Liver (tissue), 3 donors: ENCODE results near the gene WDR49.

Source experiments
- ATF3 ChIP-seq: IDR thresholded peaks from 2 replicates; pipeline ENCODE4 v1.6.1; 2016; ENCODE audit warnings: antibody characterized with exemption
- CTCF ChIP-seq: fragments of 150-350 bp; IDR thresholded peaks from 2 replicates; pipeline ENCODE4 v1.5.1; 2017; ENCODE audit warnings: improper control_type of control experiment, low read depth, low read length; ENCODE audit not compliant: missing input control
- JUND ChIP-seq, 2 donors: IDR thresholded peaks; 2 replicates each; pipeline ENCODE4 v1.6.1; 2016; ENCODE audit warnings: antibody characterized with exemption in 2 of 2
- NR2F2 ChIP-seq: IDR thresholded peaks from 2 replicates; pipeline ENCODE4 v1.6.1; 2016; ENCODE audit warnings: antibody characterized with exemption
- SP1 ChIP-seq: IDR thresholded peaks from 2 replicates; pipeline ENCODE4 v1.6.1; 2018; ENCODE audit warnings: antibody characterized with exemption, mild to moderate bottlenecking
- TAF1 ChIP-seq: conservative IDR thresholded peaks from 2 replicates; pipeline ENCODE4 v1.6.1; 2016; ENCODE audit warnings: antibody characterized with exemption, mild to moderate bottlenecking
- YY1 ChIP-seq: IDR thresholded peaks from 2 replicates; pipeline ENCODE4 v1.6.1; 2016; ENCODE audit warnings: antibody characterized with exemption, mild to moderate bottlenecking
- donor health status: healthy.
- donor health status: healthy.

- TF ChIP-seq YY1 = no peak
- no peak for TF ChIP-seq CTCF
- TF ChIP-seq SP1 = no peak
- no peak for TF ChIP-seq TAF1
- no peak for TF ChIP-seq NR2F2
- no peak for TF ChIP-seq JUND (IDR thresholded peaks at IDR 0.05)
- TF ChIP-seq ATF3 = no peak
Measured at GRCh38 chr3:167700046-167700445, 46.3 kb upstream of the WDR49 start.
